T-helper 2 cell treated with Interferon-gamma antibody and Interleukin-4, amounts not matched to agents 5 μg/mL and 100 μg/mL, for 36 hours (primary cell): ENCODE results near the gene LRSAM1.

ENCODE experiments used
- DNase-seq: peaks from one replicate; pipeline ENCODE4 v3.0.0; 2021; ENCODE audit warnings: low spot score
- H3K27ac Mint-ChIP-seq: one replicate; pipeline ENCODE4 v1.8.0; 2021; ENCODE audit warnings: mild to moderate bottlenecking, mixed read lengths
- H3K27me3 Mint-ChIP-seq: one replicate; pipeline ENCODE4 v1.8.0; 2021; ENCODE audit warnings: low read depth, mixed read lengths
- H3K36me3 Mint-ChIP-seq: one replicate; pipeline ENCODE4 v1.8.0; 2021; ENCODE audit warnings: low read depth, mixed read lengths
- H3K4me1 Mint-ChIP-seq: one replicate; pipeline ENCODE4 v1.8.0; 2021; ENCODE audit warnings: low read depth, mixed read lengths
- H3K4me3 Mint-ChIP-seq: one replicate; pipeline ENCODE4 v1.8.0; 2022; ENCODE audit warnings: mild to moderate bottlenecking, moderate library complexity, mixed read lengths
- H3K9me3 Mint-ChIP-seq: one replicate; pipeline ENCODE4 v1.8.0; 2021; ENCODE audit warnings: mixed read lengths

The LRSAM1 gene

DNA sequence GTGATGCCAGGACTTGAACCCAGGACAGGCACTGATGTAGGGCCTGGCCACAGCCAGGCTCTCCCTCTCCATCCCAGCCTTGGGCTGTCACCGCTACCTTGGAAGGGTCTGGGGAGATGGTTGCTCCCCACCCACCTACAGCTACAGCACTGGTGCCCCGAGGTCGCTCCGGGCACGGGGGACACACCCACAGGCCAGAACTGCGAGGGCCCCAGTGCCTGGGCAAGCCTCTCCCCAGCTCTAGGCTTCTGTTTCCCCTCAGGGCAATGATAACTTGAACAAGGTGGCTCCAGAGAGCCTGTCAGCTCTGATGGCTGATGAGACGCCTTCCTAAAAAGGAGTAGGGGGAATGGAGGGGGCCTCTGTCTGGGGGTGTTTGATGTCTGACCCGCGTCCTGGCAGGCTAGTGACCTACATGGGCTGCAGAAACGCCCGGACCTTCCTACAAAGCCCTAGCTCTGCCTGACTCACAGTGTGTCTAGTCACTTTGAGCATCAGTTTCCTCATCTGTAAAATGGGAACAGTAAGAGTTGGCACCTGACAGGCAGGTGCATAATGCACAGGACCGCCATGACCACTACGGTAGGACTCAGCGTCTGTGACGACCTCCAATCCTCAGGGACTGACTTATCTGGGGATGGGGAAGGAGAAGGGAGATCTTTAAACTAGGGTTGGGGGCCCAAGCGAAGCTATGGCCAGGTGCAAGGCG, 76.4 kb downstream of the LRSAM1 start:
- Mint-ChIP-seq H3K27ac (no peak overlapping the region), H3K27me3 (no peaks in the 10 kb centered on the region), H3K4me1 (peaks cover 2% of the 10 kb centered on the region), H3K4me3 (no peak overlapping the region), H3K36me3 (peaks cover 40% of the 10 kb centered on the region), H3K9me3 (peaks cover 27% of the 10 kb centered on the region)
- DNase-seq: no peak

- Mint-ChIP-seq H3K4me1 (peaks cover 2% of the 10 kb centered on the region), H3K36me3 (peaks cover 32% of the 10 kb centered on the region), H3K27ac (no peak overlapping the region), H3K4me3 (no peak overlapping the region), H3K9me3 (peaks cover 21% of the 10 kb centered on the region), H3K27me3 (no peaks in the 10 kb centered on the region)
- no peak for DNase-seq
Observed at GRCh38 chr9:127528422-127529251, 77.3 kb downstream of the LRSAM1 start.

GRCh38 chr9:127529671-127530070, 78.4 kb downstream of the LRSAM1 start:
- H3K4me1 Mint-ChIP-seq: peaks cover 2% of the 10 kb centered on the region

DNA sequence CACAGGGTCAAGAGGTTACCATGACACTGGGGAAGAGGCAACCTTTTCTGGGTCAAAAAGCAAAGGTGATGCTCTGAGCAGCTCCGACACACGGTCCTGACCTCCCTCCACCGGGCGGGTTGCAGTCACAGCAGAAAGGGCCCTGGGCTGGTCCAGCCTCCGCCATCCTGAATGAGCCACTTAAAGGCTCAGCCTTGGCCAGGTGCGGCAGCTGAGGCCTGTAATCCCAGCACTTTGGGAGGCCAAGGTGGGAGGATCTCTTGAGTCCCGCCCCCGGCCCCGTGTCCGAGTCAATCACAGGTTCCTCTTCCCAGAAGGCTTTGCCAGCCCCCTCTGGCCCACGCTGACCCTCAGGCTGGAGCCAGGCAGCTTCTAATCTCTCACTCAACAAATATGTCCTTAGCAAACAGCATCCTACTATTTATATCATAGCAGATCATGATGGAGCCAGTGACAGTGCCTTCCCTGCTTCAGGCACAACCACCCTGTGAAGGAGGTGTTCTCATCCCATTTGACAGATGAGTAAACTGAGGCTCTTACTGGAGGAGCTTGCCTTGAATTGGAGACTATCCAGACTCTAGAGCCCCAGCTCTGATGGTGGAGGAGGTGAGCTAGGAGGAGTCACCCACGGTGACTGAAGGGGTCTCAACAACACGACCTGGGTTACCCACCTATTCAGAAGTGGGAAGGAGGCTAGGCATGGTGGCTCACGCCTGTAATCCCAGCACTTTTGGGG, 79.1 kb downstream of the LRSAM1 start:
- Mint-ChIP-seq H3K36me3 (peaks cover 16% of the 10 kb centered on the region), H3K9me3 (peaks cover 12% of the 10 kb centered on the region), H3K4me1 (peaks cover 2% of the 10 kb centered on the region), H3K27ac (no peak overlapping the region), H3K4me3 (no peak overlapping the region), H3K27me3 (no peaks in the 10 kb centered on the region)
- DNase-seq: no peak

More at GRCh38 chr9:127529671-127530070, 78.4 kb downstream of the LRSAM1 start:
- Mint-ChIP-seq H3K27me3 (no peaks in the 10 kb centered on the region), H3K27ac (no peak overlapping the region), H3K9me3 (peaks cover 19% of the 10 kb centered on the region), H3K36me3 (peaks cover 23% of the 10 kb centered on the region), H3K4me3 (no peak overlapping the region)
- DNase-seq: no peak

- Mint-ChIP-seq H3K27ac (no peak overlapping the region), H3K27me3 (no peaks in the 10 kb centered on the region), H3K9me3 (peaks cover under 1% of the 10 kb centered on the region), H3K4me3 (no peak overlapping the region), H3K4me1 (peaks cover 2% of the 10 kb centered on the region), H3K36me3 (peaks cover 6% of the 10 kb centered on the region)
- no peak for DNase-seq
Observed at GRCh38 chr9:127531676-127532075, 80.4 kb downstream of the LRSAM1 start.

DNA sequence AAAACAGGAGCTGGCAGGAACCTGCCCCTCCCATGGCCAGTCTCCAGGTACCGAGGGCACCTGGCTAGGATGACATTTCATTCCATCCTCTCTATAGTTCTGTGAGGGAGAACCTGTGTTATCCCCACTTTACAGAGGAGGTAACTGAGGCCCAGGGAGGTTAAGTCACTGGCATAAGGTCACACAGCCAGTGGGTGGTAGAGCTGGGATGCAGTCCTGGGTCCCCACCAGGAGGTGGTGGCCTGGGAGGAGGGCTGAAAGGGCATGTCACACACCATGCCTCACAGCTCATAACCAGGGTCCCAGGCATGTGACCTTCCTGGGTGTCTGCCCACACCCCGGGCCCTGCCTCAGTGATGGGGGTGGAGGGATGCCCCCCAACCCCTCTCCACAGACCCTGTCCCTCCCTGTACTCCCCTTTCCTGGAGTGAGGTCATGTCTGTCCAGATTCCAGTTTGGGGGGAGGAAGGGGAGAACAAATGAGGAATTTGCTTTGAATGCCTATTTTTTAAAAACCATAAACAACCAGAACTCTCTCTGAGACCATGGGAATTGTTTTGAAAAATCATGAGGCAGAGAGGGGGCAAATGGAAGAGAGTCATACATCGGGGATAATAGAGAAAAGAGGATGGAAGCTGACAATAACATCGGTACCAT, 83.1 kb downstream of the LRSAM1 start:
- no peaks in the 10 kb centered on the region for H3K9me3 Mint-ChIP-seq
- DNase-seq: no peak
- H3K27ac Mint-ChIP-seq: no peak overlapping the region
- H3K4me3 Mint-ChIP-seq: no peak overlapping the region
- H3K27me3 Mint-ChIP-seq: no peaks in the 10 kb centered on the region
- no peaks in the 10 kb centered on the region for H3K36me3 Mint-ChIP-seq
- no peaks in the 10 kb centered on the region for H3K4me1 Mint-ChIP-seq

DNA sequence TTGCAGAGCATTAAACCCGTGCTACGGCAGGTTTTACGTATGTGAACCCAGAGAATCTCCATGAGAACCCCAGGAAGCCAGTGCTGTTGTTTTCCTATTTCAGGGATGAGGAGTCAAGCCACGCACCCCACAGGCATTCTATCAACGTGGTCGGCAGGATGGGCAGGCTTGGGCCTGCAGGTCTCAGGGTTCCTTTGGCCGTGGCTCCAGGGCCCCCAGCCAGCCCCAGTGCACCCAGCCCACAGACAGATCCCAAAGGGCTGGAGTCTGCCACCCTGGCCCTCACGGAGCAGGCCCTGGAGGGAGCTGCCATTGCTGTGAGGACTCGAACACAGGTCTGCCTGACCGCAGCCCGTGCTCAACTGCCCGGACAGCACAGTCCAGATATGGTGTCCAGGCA, 83.6 kb downstream of the LRSAM1 start:
- no peak for DNase-seq
- Mint-ChIP-seq H3K27me3 (no peaks in the 10 kb centered on the region), H3K9me3 (no peaks in the 10 kb centered on the region), H3K36me3 (no peaks in the 10 kb centered on the region), H3K4me1 (no peaks in the 10 kb centered on the region), H3K4me3 (no peak overlapping the region), H3K27ac (no peak overlapping the region)

DNA sequence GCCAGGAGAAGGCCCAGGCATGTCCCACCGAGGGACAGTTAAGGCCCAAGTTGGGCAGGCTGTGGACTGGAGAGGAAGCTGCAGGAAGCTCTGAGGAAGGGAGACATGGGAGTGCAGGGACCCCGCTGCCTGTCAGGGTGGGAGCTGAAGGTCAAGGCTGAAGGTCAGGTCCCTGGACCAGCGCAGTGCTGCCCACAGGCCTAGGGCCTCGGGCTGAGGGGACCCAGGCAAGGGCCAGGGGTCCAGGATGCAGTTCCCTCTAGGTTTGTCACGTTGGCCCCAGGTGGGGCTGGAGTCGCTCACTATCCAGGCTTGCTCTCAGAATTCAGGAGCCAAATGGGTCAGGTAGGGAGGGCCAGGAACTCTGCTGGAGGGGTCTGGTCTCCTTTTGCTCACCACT, 84.1 kb downstream of the LRSAM1 start:
- no peak overlapping the region for H3K27ac Mint-ChIP-seq
- H3K4me3 Mint-ChIP-seq: no peak overlapping the region
- DNase-seq: no peak
- H3K27me3 Mint-ChIP-seq: no peaks in the 10 kb centered on the region
- no peaks in the 10 kb centered on the region for H3K36me3 Mint-ChIP-seq
- H3K9me3 Mint-ChIP-seq: no peaks in the 10 kb centered on the region
- no peaks in the 10 kb centered on the region for H3K4me1 Mint-ChIP-seq

DNA sequence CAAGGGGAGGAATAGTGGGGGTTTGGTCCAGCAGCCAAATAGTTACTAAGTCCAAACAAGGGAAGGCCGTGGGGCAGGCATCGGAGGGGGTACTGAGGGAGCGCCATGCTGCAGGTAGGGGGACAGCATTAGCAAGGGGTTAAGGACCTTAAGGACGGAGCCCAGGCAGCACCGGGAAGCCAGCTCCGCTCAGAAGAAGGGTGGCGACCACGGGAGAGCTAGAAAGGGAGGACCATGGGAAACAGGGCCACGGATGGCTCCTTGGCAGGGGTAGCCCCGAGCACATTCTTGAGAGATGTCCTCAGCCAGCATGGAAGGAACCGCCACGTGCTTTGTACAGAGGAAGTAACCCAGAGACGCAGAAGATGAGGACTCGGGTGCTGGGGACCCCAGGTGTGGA, 84.5 kb downstream of the LRSAM1 start:
- DNase-seq: no peak
- Mint-ChIP-seq H3K9me3 (no peaks in the 10 kb centered on the region), H3K4me1 (no peaks in the 10 kb centered on the region), H3K27me3 (no peaks in the 10 kb centered on the region), H3K4me3 (no peak overlapping the region), H3K27ac (no peak overlapping the region), H3K36me3 (no peaks in the 10 kb centered on the region)

DNA sequence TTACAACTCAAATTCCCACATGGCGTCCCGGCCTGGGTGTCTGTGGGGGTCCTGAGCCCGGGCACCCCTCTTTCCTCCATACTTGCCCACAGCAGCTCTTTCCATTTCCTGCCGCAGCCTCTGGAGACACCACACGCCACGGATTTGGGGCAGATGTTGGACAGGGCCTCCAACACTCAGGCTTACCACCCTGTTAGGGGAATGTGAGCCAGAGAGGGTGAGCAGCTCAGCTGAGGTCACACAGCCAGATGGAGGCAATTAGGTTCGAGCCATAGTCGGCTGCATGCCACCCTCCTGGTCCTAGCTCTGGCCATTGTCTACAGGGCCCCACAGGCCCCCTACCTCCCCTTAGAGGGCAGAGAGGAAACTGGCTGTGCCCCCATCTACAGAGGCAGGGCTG, 85.2 kb downstream of the LRSAM1 start:
- no peak for DNase-seq
- H3K4me3 Mint-ChIP-seq: no peak overlapping the region
- no peaks in the 10 kb centered on the region for H3K4me1 Mint-ChIP-seq
- no peaks in the 10 kb centered on the region for H3K36me3 Mint-ChIP-seq
- H3K27me3 Mint-ChIP-seq: no peaks in the 10 kb centered on the region
- no peak overlapping the region for H3K27ac Mint-ChIP-seq
- H3K9me3 Mint-ChIP-seq: no peaks in the 10 kb centered on the region

DNA sequence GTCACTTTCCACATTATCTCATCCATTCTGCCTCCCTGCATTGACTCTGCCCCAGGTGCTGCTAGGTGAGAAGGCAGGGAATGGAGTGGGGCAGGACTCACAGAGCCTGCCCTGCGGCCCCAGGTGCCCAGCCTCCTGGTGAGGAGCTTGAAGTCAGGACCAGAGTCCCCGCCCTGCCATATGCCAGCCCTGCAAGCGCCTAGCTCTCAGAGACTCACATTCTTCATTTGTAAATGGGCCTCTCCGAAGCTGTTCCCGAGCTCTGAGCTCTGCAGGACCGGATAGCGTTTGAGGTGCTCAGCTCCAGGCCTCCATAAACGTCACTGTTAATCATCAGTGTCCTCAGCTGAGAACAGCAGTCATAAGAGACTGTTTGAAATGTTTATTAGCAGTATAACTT, 85.7 kb downstream of the LRSAM1 start:
- Mint-ChIP-seq H3K27ac (no peak overlapping the region), H3K36me3 (no peaks in the 10 kb centered on the region)
- no peak for DNase-seq

DNA sequence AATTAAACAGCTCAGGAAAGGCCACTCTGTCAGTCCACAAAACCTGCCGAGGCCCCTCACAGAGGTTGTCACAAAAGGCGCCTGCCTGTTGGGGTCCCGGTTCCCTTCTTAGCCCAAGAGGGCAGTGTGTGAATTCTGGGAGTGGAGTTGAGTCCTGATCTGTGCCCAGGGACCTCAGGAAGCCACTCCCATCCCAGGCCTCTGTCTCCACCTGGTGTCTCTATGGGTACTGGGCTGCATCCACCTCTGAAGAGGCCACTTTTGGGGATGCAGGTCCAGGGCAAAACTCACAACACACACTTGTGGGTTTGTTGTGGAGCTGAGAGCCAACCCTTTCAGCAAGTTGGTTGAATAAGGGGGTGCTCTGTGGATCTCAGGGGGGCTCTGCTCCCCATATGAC, 86.5 kb downstream of the LRSAM1 start:
- Mint-ChIP-seq H3K9me3 (no peaks in the 10 kb centered on the region), H3K27me3 (no peaks in the 10 kb centered on the region), H3K36me3 (no peaks in the 10 kb centered on the region), H3K27ac (no peak overlapping the region), H3K4me1 (no peaks in the 10 kb centered on the region), H3K4me3 (no peak overlapping the region)
- no peak for DNase-seq

More for the DNA sequence above, 85.7 kb downstream of the LRSAM1 start:
- H3K27me3 Mint-ChIP-seq: no peaks in the 10 kb centered on the region
- no peak overlapping the region for H3K4me3 Mint-ChIP-seq
- H3K9me3 Mint-ChIP-seq: no peaks in the 10 kb centered on the region
- no peaks in the 10 kb centered on the region for H3K4me1 Mint-ChIP-seq

DNA sequence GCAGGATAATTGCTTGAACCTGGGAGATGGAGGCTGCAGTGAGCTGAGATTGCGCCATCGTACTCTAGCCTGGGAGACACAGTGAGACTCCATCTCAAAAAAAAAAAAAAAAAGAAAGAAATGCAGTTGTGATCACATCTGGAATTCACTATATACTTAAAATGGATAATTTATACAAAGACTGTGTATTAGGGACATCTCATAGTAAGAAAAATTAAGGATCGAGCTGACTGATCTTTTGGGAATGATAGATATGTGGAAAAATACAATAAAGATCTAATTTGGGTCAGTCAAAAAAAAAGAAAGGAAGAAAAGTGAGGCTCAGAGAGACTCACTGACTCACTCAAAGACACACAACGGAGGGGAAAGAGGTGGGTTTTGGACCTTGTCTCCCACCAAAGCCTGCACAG, 87.5 kb downstream of the LRSAM1 start:
- Mint-ChIP-seq H3K36me3 (no peaks in the 10 kb centered on the region), H3K27me3 (no peaks in the 10 kb centered on the region), H3K4me3 (no peak overlapping the region), H3K4me1 (peaks cover 3% of the 10 kb centered on the region), H3K27ac (no peak overlapping the region), H3K9me3 (no peaks in the 10 kb centered on the region)
- no peak for DNase-seq
